Measurements from ENCODE around the gene HTR6.

Gene HTR6

GRCh38 chr1:19656780-19657466, 7.8 kb upstream of the HTR6 start:
- no peak for DNase-seq (ENCODE audit: low spot score)

DNA sequence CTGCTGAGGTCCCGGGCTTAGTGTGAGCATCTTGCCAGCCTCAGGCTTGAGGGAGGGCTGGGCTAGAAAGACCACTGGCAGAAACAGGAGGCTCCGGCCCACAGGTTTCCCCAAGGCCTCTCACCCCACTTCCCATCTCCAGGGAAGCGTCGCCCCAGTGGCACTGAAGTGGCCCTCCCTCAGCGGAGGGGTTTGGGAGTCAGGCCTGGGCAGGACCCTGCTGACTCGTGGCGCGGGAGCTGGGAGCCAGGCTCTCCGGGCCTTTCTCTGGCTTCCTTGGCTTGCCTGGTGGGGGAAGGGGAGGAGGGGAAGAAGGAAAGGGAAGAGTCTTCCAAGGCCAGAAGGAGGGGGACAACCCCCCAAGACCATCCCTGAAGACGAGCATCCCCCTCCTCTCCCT, 7.2 kb upstream of the HTR6 start:
- no peak for DNase-seq (ENCODE audit: low spot score)

- no peak for DNase-seq (ENCODE audit: low spot score)
Measured at GRCh38 chr1:19658186-19658585, 6.5 kb upstream of the HTR6 start.

GRCh38 chr1:19661721-19662228, 2.9 kb upstream of the HTR6 start:
- DNase-seq (ENCODE audit: low spot score) = peak; percentile 22

- DNase-seq (ENCODE audit: low spot score) = no peak
Measured at GRCh38 chr1:19662313-19662712, 2.4 kb upstream of the HTR6 start.

DNA sequence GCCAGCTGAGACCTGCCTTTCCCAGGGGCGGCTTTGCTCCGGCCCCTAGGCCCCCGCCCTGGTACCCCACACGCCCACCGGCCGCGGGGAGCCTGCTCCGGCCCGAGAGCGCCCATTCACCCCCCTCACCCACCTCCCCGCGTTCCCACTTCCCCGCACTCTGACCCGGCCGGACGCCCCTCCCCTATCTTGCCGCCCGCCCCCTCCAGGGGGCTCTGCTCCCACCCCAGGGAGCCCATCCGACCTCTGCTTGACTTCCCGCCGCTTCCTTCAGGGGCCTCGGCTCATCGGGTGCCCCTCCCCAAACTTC, 466 bp downstream of the HTR6 start:
- no peak for DNase-seq (ENCODE audit: low spot score)

GRCh38 chr1:19665496-19666465, 1.1 kb downstream of the HTR6 start:
- no peak for DNase-seq (ENCODE audit: low spot score)

GRCh38 chr1:19668888-19669287, 4.2 kb downstream of the HTR6 start:
- DNase-seq (ENCODE audit: low spot score) = no peak

DNA sequence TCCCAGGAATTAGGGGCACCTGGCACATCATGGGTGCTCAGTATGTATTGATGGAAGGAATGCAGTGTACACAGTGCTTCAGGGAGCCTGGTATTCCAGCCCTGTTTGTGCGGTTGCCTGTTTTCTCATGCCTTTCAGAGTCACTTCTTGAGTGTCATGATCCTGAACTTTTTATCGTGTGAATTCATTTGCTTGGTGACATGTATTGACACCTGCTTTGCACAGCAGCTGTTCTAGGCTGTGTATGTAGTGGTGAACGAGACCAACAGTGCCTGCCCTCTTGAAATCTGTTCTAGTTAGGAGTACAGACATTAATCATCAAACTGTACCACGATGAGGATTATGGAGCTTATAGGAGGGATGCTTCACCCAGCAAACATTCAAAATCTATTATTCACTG, 6.1 kb downstream of the HTR6 start:
- DNase-seq (ENCODE audit: low spot score) = no peak

DNA sequence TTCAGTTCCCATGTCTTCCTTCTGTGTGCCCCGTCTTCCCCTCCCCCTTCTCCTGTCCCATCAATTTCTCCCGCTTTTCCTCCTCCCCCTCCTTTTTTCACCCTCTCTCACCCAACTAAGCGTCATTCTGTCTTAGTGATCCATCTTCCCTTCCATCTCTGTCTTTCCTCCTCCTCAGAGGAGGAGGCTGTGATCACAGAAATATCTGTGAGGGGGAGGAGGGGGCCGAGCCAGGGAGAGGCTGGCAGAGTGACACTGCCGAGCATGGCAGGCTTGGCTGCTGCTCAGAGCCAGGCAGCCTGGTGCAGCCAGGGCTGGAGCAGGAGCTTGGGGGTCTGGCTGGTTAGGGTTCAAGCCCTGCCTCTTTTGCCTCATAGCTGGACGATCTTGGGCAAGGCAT, 7.6 kb downstream of the HTR6 start:
- no peak for DNase-seq (ENCODE audit: low spot score)

GRCh38 chr1:19675797-19676196, 11.1 kb downstream of the HTR6 start:
- no peak for DNase-seq (ENCODE audit: low spot score)

DNA sequence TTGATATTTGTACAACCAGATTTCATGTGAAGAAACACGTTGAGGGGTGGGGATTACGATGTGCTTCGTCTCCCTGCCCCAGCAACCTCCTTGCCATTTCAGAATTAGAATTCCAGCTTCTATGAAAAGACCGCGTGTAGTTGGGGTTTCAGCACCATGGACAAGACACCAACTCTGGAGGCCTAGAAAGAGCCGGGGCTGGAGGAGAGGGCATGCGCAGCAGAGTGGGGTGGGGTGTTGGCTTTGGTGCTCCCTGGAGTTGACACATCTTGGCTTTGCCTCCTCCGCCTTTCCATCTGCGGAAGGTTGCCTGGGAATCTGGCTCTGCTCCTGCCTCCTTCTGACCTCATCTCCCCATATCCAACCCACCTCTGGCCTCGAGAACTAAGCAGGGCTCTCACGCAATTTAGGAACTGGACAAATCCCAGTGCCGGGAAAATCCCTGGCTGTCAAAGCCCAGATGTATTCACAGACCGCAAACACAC, 11.8 kb downstream of the HTR6 start:
- no peak for DNase-seq (ENCODE audit: low spot score)

- no peak for DNase-seq (ENCODE audit: low spot score)
Measured at GRCh38 chr1:19678493-19678892, 13.8 kb downstream of the HTR6 start.

DNA sequence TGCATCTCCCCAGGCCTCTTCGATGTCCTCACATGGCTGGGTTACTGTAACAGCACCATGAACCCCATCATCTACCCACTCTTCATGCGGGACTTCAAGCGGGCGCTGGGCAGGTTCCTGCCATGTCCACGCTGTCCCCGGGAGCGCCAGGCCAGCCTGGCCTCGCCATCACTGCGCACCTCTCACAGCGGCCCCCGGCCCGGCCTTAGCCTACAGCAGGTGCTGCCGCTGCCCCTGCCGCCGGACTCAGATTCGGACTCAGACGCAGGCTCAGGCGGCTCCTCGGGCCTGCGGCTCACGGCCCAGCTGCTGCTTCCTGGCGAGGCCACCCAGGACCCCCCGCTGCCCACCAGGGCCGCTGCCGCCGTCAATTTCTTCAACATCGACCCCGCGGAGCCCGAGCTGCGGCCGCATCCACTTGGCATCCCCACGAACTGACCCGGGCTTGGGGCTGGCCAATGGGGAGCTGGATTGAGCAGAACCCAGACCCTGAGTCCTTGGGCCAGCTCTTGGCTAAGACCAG, 14.3 kb downstream of the HTR6 start:
- no peak for DNase-seq (ENCODE audit: low spot score)

DNA sequence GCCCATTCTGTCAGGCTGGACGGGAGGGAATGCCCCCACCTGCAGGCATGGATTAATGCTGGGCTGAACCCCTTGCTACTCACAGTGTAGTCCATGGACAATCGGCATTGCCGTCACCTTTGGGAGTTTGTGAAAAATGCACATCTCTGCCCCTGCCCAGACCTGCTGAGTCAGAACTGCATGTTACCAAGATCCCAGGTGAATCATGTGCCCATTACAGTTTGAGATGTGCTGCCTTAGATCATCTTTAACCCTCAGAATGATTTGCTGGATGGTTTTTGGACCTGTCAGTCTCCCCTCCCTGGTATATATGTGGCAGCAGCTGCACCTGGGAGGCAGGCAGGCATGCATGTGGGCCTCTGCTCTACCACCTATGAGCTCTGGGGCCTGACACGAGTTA, 15.0 kb downstream of the HTR6 start:
- no peak for DNase-seq (ENCODE audit: low spot score)

DNA sequence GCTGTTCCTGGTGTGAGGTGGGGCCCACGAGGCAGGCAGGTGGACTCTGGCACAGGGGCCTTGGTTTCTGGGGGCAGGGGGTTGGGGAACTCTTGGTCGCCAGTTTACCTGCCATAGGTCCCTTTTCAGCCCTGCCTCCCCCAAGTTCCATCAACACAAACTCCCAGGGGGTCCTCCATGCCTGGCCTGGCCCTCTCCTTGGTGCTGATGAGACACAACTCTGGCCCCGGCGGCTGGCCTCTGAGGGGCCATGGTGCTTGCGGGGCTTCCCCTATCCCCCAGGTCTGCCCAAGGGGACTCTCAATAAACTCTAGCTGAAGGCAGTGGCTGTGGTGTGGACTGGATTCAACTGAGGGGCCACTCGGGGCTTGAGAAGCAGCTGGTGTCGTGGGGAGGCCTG, 16.0 kb downstream of the HTR6 start:
- DNase-seq (ENCODE audit: low spot score) = no peak

GRCh38 chr1:19682257-19682656, 17.6 kb downstream of the HTR6 start:
- DNase-seq (ENCODE audit: low spot score) = no peak

DNA sequence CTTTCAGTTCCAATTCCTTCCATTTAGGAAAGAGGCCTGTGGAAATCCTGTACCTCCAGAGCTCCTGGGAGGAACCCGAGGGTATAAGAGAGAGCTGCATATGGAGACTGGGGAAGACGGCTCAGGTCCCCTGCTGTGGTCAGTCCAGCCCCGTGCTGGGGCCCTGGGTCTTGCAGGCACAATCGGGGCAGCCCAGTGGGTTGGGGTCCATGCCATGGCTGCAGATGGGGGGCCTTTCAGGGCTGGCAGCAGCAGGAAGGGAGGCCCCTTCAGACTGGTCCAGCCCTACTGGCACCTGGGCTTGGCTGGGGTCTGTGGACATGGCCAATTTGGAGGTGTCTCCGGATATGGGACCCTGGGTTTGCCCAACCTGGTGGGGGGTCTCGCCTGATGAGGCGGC, 18.2 kb downstream of the HTR6 start:
- no peak for DNase-seq (ENCODE audit: low spot score)

DNA sequence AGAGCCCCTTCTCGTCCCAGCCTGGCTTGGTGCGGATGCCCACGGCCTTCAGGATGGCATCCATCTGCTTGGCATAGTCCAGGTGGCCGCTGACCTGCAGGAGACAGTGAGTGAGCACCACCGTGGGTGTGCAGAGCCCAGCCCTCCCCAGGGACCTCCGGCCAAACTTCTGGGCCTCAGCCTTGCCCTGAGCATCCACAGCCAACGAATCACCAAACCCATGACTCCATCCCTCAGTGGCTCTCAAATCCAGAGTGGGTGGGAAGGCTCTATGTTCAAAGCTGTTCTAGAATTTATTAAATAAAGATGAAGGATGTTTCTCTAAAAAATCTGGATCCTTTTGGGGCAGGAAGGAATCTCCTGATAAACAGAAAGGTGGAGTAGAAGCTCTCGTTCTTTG, 18.7 kb downstream of the HTR6 start:
- no peak for DNase-seq (ENCODE audit: low spot score)

- no peak for DNase-seq (ENCODE audit: low spot score)
Measured at GRCh38 chr1:19684677-19685076, 20.0 kb downstream of the HTR6 start.

- no peak for DNase-seq (ENCODE audit: low spot score)
Measured at GRCh38 chr1:19685994-19686393, 21.3 kb downstream of the HTR6 start.

DNA sequence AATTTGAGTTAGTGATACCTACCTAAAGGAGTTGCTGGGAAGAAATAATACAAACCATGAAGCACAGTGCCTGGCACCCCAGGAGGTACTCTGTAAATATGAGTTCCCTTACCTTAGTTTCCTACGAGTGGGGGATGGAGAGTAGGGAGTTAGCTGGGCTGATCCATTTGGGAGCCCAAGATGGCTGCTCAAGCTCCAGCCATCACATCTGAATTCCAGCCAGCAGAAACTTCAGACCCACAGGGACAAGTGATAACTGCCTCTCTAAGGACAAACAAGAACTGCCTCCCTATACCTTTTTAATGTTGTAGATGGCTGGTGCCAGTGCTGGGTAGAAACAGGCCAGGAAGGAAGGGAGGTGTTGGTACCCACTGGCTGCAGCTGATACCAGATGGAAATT, 22.7 kb downstream of the HTR6 start:
- no peak for DNase-seq (ENCODE audit: low spot score)
